ENCODE data around the gene IGFL4.

GRCh38 chr19:46080561-46080960 lies 39.8 kb upstream of the IGFL4 start:
- TF ChIP-seq CTCF (IDR thresholded peaks at IDR 0.05) (no peak), POLR2A (IDR thresholded peaks at IDR 0.05) (no peak), EP300 (IDR thresholded peaks at IDR 0.05; ENCODE audit: low read depth) (no peak), POLR2AphosphoS5 (IDR thresholded peaks at IDR 0.05) (no peak)

All from transverse colon (tissue), 4 donors.